HEK293T (cell line): ENCODE results near the gene NPAS3.

ENCODE experiments used
- CTCF ChIA-PET: fragments of 350-600 bp; formaldehyde crosslinking; extraction: SDS; loops from one replicate; lab custom pipeline; 2021; ENCODE audit warnings: antibody characterized with exemption, inconsistent platforms; lab: Yijun Ruan, JAX
- POLR2A ChIA-PET: fragments of 350-600 bp; formaldehyde crosslinking; extraction: SDS; loops from one replicate; lab custom pipeline; 2020; ENCODE audit warnings: antibody characterized with exemption, inconsistent platforms; lab: Yijun Ruan, JAX
- DNase-seq: peaks from one replicate; pipeline ENCODE4 v3.0.0; 2012; ENCODE audit warnings: mixed read lengths; ENCODE audit errors: extremely low spot score
- ARNT ChIP-seq: fragments of 450-650 bp; IDR thresholded peaks from 2 replicates; pipeline ENCODE4 v1.6.1; 2017; ENCODE audit warnings: mild to moderate bottlenecking
- BHLHE40 ChIP-seq: fragments of 450-650 bp; IDR thresholded peaks from 2 replicates; pipeline ENCODE4 v1.6.1; 2016; ENCODE audit warnings: mild to moderate bottlenecking, moderate library complexity, borderline replicate concordance
- CTBP1 ChIP-seq: fragments of 450-650 bp; IDR thresholded peaks from 2 replicates; pipeline ENCODE4 v1.6.1; 2016; ENCODE audit warnings: borderline replicate concordance
- ELF4 ChIP-seq: fragments of 450-650 bp; IDR thresholded peaks from 2 replicates; pipeline ENCODE4 v1.6.1; 2017; ENCODE audit warnings: antibody characterized with exemption
- FOXA1 ChIP-seq: fragments of 450-650 bp; IDR thresholded peaks from 2 replicates; pipeline ENCODE4 v1.6.1; 2016; ENCODE audit warnings: mild to moderate bottlenecking
- FOXK2 ChIP-seq: fragments of 450-650 bp; IDR thresholded peaks from 2 replicates; pipeline ENCODE4 v1.6.1; 2016; ENCODE audit warnings: mild to moderate bottlenecking
- FOXM1 ChIP-seq: fragments of 450-650 bp; IDR thresholded peaks from 2 replicates; pipeline ENCODE4 v1.6.1; 2017; ENCODE audit warnings: mild to moderate bottlenecking, borderline replicate concordance
- HDGF ChIP-seq: fragments of 450-650 bp; IDR thresholded peaks from 2 replicates; pipeline ENCODE4 v1.6.1; 2017; ENCODE audit warnings: antibody characterized with exemption, borderline replicate concordance
- L3MBTL2 ChIP-seq: fragments of 450-650 bp; conservative IDR thresholded peaks from 2 replicates; pipeline ENCODE4 v1.6.1; 2016; ENCODE audit warnings: mild to moderate bottlenecking
- LEF1 ChIP-seq: fragments of 450-650 bp; IDR thresholded peaks from 2 replicates; pipeline ENCODE4 v1.6.1; 2017; ENCODE audit warnings: mild to moderate bottlenecking, borderline replicate concordance
- NFRKB ChIP-seq: fragments of 450-650 bp; IDR thresholded peaks from 2 replicates; pipeline ENCODE4 v1.6.1; 2016; ENCODE audit warnings: mild to moderate bottlenecking, moderate library complexity
- SP1 ChIP-seq: fragments of 450-650 bp; IDR thresholded peaks from 2 replicates; pipeline ENCODE4 v1.6.1; 2017
- SUZ12 ChIP-seq: fragments of 450-650 bp; IDR thresholded peaks from 2 replicates; pipeline ENCODE4 v1.6.1; 2016; ENCODE audit warnings: mild to moderate bottlenecking
- TARDBP ChIP-seq: fragments of 450-650 bp; IDR thresholded peaks from 2 replicates; pipeline ENCODE4 v1.6.1; 2016
- ZNF384 ChIP-seq: fragments of 450-650 bp; IDR thresholded peaks from 2 replicates; pipeline ENCODE4 v1.6.1; 2016
- TF ChIP-seq, protein P1 (sequence below): fragments of 450-650 bp; IDR thresholded peaks from 2 replicates; pipeline ENCODE4 v1.6.1; 2016

Gene NPAS3

DNA sequence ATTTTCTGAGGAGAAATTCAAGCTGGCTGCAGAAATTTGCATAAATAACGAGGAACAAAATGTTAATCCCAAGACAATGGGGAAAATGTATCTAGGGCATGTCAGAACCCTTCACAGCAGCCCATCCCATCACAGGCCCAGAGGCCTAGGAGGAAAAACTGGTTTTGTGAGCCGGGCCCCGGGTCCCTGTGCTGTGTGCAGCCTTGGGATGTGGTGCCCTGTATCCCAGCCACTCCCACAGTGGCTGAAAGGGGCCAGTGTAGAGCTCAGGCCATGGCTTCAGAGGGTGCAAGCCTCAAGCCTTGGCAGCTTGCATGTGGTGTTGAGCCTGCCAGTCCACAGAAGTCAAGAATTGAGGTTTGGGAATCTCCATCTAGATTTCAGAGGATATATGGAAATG is 57.7 kb downstream of the NPAS3 start:
- no peak for DNase-seq
- ChIA-PET POLR2A (no interaction called here), CTCF (no interaction called here)
- no peak for TF ChIP-seq FOXM1
- TF ChIP-seq BHLHE40, result no peak

- no peak for TF ChIP-seq BHLHE40
- ChIA-PET CTCF (no interaction called here), POLR2A (no interaction called here)
- no peak for DNase-seq
Measured at GRCh38 chr14:32998433-32998832, 59.8 kb downstream of the NPAS3 start.

DNA sequence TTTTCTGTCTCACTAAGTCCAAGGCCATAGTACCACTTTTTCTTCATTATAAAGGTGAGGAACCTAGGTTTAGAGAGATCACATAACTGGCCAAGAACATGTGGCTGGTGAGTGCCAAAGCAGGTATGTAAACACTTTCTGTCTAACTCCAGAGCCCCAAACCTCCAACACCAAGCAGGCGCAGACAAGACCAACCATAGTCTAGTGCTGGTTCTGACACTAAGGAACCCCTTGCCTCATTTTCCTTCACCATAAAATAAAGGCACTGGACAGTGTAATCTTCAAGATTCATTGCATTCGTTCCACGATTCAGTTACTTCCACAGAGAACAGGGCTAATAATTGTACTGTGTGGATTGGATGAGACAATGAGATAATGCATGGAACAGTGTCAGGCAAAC is 71.0 kb downstream of the NPAS3 start:
- TF ChIP-seq FOXK2 (no peak), FOXA1 (no peak), LEF1 (no peak), ARNT (no peak), L3MBTL2 (no peak), SP1 (no peak), NFRKB (no peak), FOXM1 (no peak), HDGF (no peak), TARDBP (no peak), BHLHE40 (no peak), CTBP1 (no peak), ZNF384 (no peak), SUZ12 (no peak), ELF4 (no peak)
- TF ChIP-seq, protein P1, sequence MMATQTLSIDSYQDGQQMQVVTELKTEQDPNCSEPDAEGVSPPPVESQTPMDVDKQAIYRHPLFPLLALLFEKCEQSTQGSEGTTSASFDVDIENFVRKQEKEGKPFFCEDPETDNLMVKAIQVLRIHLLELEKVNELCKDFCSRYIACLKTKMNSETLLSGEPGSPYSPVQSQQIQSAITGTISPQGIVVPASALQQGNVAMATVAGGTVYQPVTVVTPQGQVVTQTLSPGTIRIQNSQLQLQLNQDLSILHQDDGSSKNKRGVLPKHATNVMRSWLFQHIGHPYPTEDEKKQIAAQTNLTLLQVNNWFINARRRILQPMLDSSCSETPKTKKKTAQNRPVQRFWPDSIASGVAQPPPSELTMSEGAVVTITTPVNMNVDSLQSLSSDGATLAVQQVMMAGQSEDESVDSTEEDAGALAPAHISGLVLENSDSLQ, result no peak
- ChIA-PET CTCF (no interaction called here), POLR2A (no interaction called here)
- no peak for DNase-seq

GRCh38 chr14:33010495-33010894 is 71.8 kb downstream of the NPAS3 start:
- ChIA-PET CTCF (no interaction called here), POLR2A (no interaction called here)
- TF ChIP-seq FOXM1 (no peak), TARDBP (no peak), CTBP1 (no peak), LEF1 (no peak), SP1 (no peak), NFRKB (no peak)
- no peak for DNase-seq

GRCh38 chr14:33014710-33015109 is 76.0 kb downstream of the NPAS3 start:
- TF ChIP-seq FOXK2, result no peak
- TF ChIP-seq L3MBTL2, result no peak
- no peak for TF ChIP-seq CTBP1
- TF ChIP-seq ZNF384, result no peak
- no peak for TF ChIP-seq ELF4
- TF ChIP-seq, protein P1, result no peak
- no peak for TF ChIP-seq FOXM1
- no peak for TF ChIP-seq SP1
- no peak for TF ChIP-seq ARNT
- TF ChIP-seq FOXA1, result no peak
- no peak for TF ChIP-seq LEF1
- TF ChIP-seq HDGF, result no peak
- no peak for TF ChIP-seq SUZ12
- no peak for TF ChIP-seq TARDBP
- TF ChIP-seq BHLHE40, result no peak
- TF ChIP-seq NFRKB, result no peak
- ChIA-PET CTCF (no interaction called here), POLR2A (no interaction called here)
- no peak for DNase-seq

GRCh38 chr14:33016613-33017012 is 77.9 kb downstream of the NPAS3 start:
- no peak for DNase-seq
- ChIA-PET POLR2A (no interaction called here), CTCF (no interaction called here)
- TF ChIP-seq FOXM1, result no peak
- TF ChIP-seq SUZ12, result no peak
- no peak for TF ChIP-seq L3MBTL2
- TF ChIP-seq FOXA1, result no peak
- no peak for TF ChIP-seq HDGF
- TF ChIP-seq, protein P1, result no peak
- TF ChIP-seq NFRKB, result no peak
- no peak for TF ChIP-seq ARNT
- no peak for TF ChIP-seq LEF1
- no peak for TF ChIP-seq ZNF384
- no peak for TF ChIP-seq CTBP1
- no peak for TF ChIP-seq TARDBP
- no peak for TF ChIP-seq ELF4
- no peak for TF ChIP-seq FOXK2
- TF ChIP-seq BHLHE40, result no peak
- TF ChIP-seq SP1, result no peak

DNA sequence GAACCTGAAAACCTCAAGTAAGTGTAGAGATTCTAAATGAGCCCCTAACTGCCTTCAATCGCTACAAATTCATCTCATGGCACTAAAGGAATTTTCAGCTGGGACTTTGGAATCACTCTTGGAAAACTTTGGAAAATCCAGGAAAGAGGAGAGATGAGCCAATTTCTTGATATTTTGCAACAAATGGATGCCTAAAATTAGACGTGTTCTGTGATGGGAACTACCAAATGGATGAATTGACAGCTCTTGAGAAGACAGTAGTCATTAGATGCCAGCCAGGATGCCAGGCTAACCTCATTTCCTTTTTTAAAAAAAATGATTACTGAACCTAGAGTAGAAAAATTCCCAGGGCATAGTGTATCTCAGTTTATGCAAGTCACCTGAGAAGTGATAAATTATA is 78.3 kb downstream of the NPAS3 start:
- CTCF ChIA-PET, result no interaction called here
- POLR2A ChIA-PET, result no interaction called here
- TF ChIP-seq SUZ12, result no peak
- TF ChIP-seq, protein P1, result no peak
- TF ChIP-seq ARNT, result no peak
- TF ChIP-seq BHLHE40, result no peak
- no peak for TF ChIP-seq FOXM1
- no peak for TF ChIP-seq SP1
- no peak for DNase-seq
